ENCODE measurements around the gene PPP2R1B. TPM values are rescaled to one million over a fixed set of nuclear protein-coding genes. Genes with fewer than 3 reads are reported as not detected.

The PPP2R1B gene
- polyA plus RNA-seq, 1 experiment: 20.7 TPM

DNA sequence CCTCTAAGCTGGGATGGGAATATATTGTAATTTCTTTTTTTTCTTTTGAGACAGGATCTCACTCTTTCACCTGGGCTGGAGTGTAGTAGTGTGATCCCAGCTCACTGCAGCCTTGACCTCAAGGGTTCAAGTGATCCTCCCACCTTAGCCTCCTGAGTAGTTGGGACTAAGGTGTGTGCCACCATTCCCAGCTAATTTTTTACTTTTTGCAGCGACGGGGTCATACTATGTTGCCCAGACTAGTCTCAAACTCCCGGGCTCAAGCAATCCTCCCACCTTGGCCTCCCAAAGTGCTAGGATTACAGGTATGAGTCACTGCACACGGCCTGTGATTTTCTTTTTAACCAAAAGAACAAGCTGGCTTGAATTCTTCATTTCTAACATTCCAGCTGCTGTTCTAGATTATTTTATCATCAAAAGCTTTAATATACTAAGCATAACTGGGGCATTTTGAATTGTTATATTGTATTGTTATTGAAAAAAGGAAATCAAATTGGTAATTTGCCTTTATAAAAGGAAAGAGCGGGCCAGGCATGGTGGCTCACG, 26.8 kb upstream of the PPP2R1B start:
- TF ChIP-seq, protein P1, sequence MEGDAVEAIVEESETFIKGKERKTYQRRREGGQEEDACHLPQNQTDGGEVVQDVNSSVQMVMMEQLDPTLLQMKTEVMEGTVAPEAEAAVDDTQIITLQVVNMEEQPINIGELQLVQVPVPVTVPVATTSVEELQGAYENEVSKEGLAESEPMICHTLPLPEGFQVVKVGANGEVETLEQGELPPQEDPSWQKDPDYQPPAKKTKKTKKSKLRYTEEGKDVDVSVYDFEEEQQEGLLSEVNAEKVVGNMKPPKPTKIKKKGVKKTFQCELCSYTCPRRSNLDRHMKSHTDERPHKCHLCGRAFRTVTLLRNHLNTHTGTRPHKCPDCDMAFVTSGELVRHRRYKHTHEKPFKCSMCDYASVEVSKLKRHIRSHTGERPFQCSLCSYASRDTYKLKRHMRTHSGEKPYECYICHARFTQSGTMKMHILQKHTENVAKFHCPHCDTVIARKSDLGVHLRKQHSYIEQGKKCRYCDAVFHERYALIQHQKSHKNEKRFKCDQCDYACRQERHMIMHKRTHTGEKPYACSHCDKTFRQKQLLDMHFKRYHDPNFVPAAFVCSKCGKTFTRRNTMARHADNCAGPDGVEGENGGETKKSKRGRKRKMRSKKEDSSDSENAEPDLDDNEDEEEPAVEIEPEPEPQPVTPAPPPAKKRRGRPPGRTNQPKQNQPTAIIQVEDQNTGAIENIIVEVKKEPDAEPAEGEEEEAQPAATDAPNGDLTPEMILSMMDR (IDR thresholded peaks at IDR 0.05; ENCODE audit: insufficient read depth, low read depth, low read length): no peak
- DNase-seq (ENCODE audit: low read depth): no peak
- CTCF ChIA-PET: interaction anchor here (0.8 to 3.1 kb wide), 8 partner anchors 16 to 346 kb away, joined by 3 to 13 read pairs (median 4); no protein-coding TSS in a partner anchor
- POLR2A ChIA-PET: interaction anchor here (0.7 kb wide), 1 partner anchor 313 kb away, joined by 7 read pairs; no protein-coding TSS in a partner anchor
- no peaks in the 10 kb centered on the region for H3K36me3 ChIP-seq (ENCODE audit: control insufficient read depth, insufficient read depth, low read length)
- no peak overlapping the region for H3K4me3 ChIP-seq (ENCODE audit: low read depth, low read length)
- no peaks in the 10 kb centered on the region for H3K27me3 ChIP-seq (ENCODE audit: control insufficient read depth, insufficient read depth, low read length)

GRCh38 chr11:111792314-111792713, 26.1 kb upstream of the PPP2R1B start:
- Histone ChIP-seq H3K27me3 (ENCODE audit: control insufficient read depth, insufficient read depth, low read length) (no peaks in the 10 kb centered on the region), H3K36me3 (ENCODE audit: control insufficient read depth, insufficient read depth, low read length) (no peaks in the 10 kb centered on the region), H3K4me3 (ENCODE audit: low read depth, low read length) (no peak overlapping the region)
- ChIA-PET CTCF (interaction anchor here (0.8 to 3.1 kb wide), 7 partner anchors 16 to 345 kb away, joined by 3 to 13 read pairs (median 5); no protein-coding TSS in a partner anchor), POLR2A (no interaction called here)
- DNase-seq (ENCODE audit: low read depth): no peak
- TF ChIP-seq, protein P1 (IDR thresholded peaks at IDR 0.05; ENCODE audit: insufficient read depth, low read depth, low read length): no peak

DNA sequence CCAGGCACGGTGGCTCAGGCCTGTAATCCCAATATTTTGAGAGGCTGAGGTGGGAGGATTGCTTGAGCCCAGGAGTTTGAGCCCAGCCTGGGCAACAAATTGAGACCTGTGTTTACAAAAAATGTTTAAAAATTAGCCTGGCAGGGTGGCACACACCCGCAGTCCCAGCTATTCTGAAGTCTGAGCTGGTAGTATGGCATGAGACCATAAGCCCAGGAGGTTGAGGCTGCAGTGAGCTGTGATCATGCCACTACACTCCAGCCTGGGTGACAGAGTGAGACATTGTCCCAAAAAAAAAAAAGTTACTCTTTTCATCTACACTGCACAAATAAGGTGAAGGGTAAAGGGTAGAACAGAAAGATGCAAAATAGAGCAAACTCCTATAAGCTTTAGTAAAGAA, 22.3 kb upstream of the PPP2R1B start:
- POLR2A ChIA-PET: no interaction called here
- TF ChIP-seq, protein P1 (IDR thresholded peaks at IDR 0.05; ENCODE audit: insufficient read depth, low read depth, low read length): no peak
- no peaks in the 10 kb centered on the region for H3K36me3 ChIP-seq (ENCODE audit: control insufficient read depth, insufficient read depth, low read length)
- H3K27me3 ChIP-seq (ENCODE audit: control insufficient read depth, insufficient read depth, low read length): no peaks in the 10 kb centered on the region
- no peak overlapping the region for H3K4me3 ChIP-seq (ENCODE audit: low read depth, low read length)
- DNase-seq (ENCODE audit: low read depth): no peak
- CTCF ChIA-PET: interaction anchor here (0.8 kb wide), 1 partner anchor 9 kb away, joined by 3 read pairs; no protein-coding TSS in a partner anchor

DNA sequence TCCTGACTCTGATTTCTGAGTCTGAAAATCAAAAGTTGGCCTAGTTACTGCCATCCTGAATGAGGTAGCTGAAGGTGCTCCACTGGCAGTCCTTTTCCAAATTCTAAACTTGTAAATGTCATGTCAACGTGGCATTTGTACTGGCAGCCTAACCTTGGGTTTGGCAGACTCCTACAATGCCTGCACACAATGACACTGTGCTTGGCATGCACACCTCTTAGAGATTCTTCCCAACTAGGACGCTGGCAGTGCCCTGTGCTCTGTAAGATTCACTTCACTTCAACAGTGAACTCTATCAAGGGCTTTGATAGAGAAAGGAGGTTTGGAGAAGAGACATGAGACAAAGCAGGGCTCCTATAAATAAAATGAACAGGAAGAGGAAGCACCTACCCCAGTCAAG, 21.9 kb upstream of the PPP2R1B start:
- H3K4me3 ChIP-seq (ENCODE audit: low read depth, low read length): no peak overlapping the region
- TF ChIP-seq, protein P1 (IDR thresholded peaks at IDR 0.05; ENCODE audit: insufficient read depth, low read depth, low read length): no peak
- H3K27me3 ChIP-seq (ENCODE audit: control insufficient read depth, insufficient read depth, low read length): no peaks in the 10 kb centered on the region
- DNase-seq (ENCODE audit: low read depth): no peak
- CTCF ChIA-PET: interaction anchor here (0.8 kb wide), 1 partner anchor 10 kb away, joined by 3 read pairs; no protein-coding TSS in a partner anchor
- H3K36me3 ChIP-seq (ENCODE audit: control insufficient read depth, insufficient read depth, low read length): no peaks in the 10 kb centered on the region
- POLR2A ChIA-PET: no interaction called here

DNA sequence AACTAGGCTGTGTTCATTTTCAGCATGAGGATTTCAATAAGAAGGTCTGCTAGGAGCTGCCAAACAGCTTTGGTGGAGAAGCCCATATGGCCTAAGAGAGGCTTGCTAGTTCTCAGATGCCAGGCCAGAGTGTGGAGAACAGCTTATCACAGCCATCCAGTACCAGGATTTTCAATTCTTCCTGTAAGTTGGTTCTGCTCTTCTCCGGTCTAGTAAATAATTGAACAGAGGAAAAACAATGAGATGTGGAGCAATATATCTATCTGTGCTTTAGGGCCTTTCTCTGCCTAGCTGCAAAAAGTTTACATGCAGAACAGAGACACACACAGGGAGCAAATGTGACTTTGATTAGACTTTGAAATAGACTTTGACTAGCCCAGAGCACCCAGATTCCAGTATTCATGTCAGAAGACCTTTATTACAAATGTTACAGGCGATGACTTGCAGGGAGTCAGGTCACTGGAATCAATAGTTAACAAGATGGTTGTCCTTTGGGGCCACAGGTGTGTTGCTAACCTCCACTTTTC, 19.8 kb upstream of the PPP2R1B start:
- no peaks in the 10 kb centered on the region for H3K27me3 ChIP-seq (ENCODE audit: control insufficient read depth, insufficient read depth, low read length)
- no peaks in the 10 kb centered on the region for H3K36me3 ChIP-seq (ENCODE audit: control insufficient read depth, insufficient read depth, low read length)
- no peak for DNase-seq (ENCODE audit: low read depth)
- CTCF ChIA-PET: interaction anchor here (0.7 to 1.7 kb wide), 4 partner anchors 8 to 226 kb away, joined by 3 to 5 read pairs (median 4); no protein-coding TSS in a partner anchor
- H3K4me3 ChIP-seq (ENCODE audit: low read depth, low read length): no peak overlapping the region
- POLR2A ChIA-PET: no interaction called here
- TF ChIP-seq, protein P1 (IDR thresholded peaks at IDR 0.05; ENCODE audit: insufficient read depth, low read depth, low read length): no peak

All from BJ (cell line).